Measurements from ENCODE around the gene ZNF280B. TPM values are rescaled to one million over a fixed set of nuclear protein-coding genes. Genes with fewer than 3 reads are reported as not detected.

The ZNF280B gene
- total RNA-seq, 1 experiment from 2014 or later: 5.5 TPM

DNA sequence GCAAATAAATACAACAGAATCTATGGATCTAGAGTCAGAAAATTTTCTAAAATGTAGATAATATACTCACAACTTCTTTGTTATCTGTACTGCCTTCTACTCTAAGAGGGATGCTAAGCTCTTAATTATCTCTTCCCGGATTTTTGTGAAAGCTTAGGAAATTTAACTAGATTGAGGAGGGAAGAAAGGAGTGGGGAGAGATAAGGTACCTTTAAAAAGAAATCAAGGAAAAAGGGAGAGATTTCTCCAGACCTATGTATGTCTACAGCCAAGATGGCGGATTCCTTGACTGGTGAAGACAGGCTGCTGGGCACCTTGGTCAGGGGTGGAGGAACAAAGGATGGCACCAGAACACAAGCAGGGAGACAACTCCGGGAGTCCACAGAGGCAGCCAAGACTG, 23.0 kb downstream of the ZNF280B start:
- Histone ChIP-seq H3K9ac (ENCODE audit: low read length) (no peak overlapping the region), H3K36me3 (ENCODE audit: control insufficient read depth in 1 of 2, insufficient read depth in 2 of 2, low read length in 2 of 2) (peaks cover 13 to 18% of the 10 kb centered on the region in 2 experiments; a peak in 3 of 4 replicates), H3K4me1 (ENCODE audit: control insufficient read depth in 1 of 2, insufficient read depth in 2 of 2, low read length in 2 of 2) (no peaks in the 10 kb centered on the region), H3K79me2 (ENCODE audit: insufficient read depth, low read length) (no peaks in the 10 kb centered on the region), H3K9me2 (ENCODE audit: insufficient read depth) (no peaks in the 10 kb centered on the region), H3K9me3 (ENCODE audit: control insufficient read depth in 1 of 2, insufficient read depth in 1 of 2, low read depth in 1 of 2, low read length in 2 of 2) (no peaks in the 10 kb centered on the region), H3K27me3 (ENCODE audit: insufficient read depth, low read length) (no peaks in the 10 kb centered on the region), H3K4me3 (replicated peaks in 1 of 2; ENCODE audit: low read depth in 1 of 2, low read length in 2 of 2) (no peak overlapping the region), H3K4me2 (ENCODE audit: low read length) (no peak overlapping the region), H3K27ac (ENCODE audit: low read depth, low read length) (no peak overlapping the region), H2AFZ (ENCODE audit: low read depth, low read length, poor library complexity, severe bottlenecking) (no peak overlapping the region), H4K20me1 (ENCODE audit: insufficient read depth) (no peaks in the 10 kb centered on the region)
- intact Hi-C loops (cut with micrococcal nuclease): no loop called here
- ATAC-seq (no peak), DNase-seq (ENCODE audit: low read depth, low spot score) (no peak)
- ChIA-PET CTCF (no interaction called here), POLR2A (no interaction called here), RAD21 (ENCODE audit: low non-redundant PET in 1 of 2, low total read pairs in 2 of 2, uncharacterized antibody in 2 of 2, unreplicated experiment in 2 of 2) (no interaction called here)
- BruUV-seq (replicated peaks): no TSS peak
- TF ChIP-seq SRF (IDR thresholded peaks at IDR 0.05; ENCODE audit: low read depth): no peak
- TF ChIP-seq, protein P1, sequence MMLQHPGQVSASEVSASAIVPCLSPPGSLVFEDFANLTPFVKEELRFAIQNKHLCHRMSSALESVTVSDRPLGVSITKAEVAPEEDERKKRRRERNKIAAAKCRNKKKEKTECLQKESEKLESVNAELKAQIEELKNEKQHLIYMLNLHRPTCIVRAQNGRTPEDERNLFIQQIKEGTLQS (IDR thresholded peaks at IDR 0.05): no peak
- TF ChIP-seq, protein P2, sequence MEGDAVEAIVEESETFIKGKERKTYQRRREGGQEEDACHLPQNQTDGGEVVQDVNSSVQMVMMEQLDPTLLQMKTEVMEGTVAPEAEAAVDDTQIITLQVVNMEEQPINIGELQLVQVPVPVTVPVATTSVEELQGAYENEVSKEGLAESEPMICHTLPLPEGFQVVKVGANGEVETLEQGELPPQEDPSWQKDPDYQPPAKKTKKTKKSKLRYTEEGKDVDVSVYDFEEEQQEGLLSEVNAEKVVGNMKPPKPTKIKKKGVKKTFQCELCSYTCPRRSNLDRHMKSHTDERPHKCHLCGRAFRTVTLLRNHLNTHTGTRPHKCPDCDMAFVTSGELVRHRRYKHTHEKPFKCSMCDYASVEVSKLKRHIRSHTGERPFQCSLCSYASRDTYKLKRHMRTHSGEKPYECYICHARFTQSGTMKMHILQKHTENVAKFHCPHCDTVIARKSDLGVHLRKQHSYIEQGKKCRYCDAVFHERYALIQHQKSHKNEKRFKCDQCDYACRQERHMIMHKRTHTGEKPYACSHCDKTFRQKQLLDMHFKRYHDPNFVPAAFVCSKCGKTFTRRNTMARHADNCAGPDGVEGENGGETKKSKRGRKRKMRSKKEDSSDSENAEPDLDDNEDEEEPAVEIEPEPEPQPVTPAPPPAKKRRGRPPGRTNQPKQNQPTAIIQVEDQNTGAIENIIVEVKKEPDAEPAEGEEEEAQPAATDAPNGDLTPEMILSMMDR (IDR thresholded peaks at IDR 0.05 in 2 of 3, conservative IDR thresholded peaks at IDR 0.05 in 1 of 3; ENCODE audit: borderline replicate concordance in 1 of 3, insufficient read depth in 1 of 3, low read depth in 2 of 3, low read length in 2 of 3): no peak
- no peak for TF ChIP-seq ELF1 (IDR thresholded peaks at IDR 0.05; ENCODE audit: borderline replicate concordance, low read depth)
- no peak for TF ChIP-seq EZH2 (IDR thresholded peaks at IDR 0.05)
- TF ChIP-seq CBX3 (IDR thresholded peaks at IDR 0.05; ENCODE audit: low read depth): no peak
- no peak for TF ChIP-seq ZNF274 (IDR thresholded peaks at IDR 0.05; ENCODE audit: low read depth, low read length)
- TF ChIP-seq EZH2phosphoT487 (IDR thresholded peaks at IDR 0.05; ENCODE audit: borderline replicate concordance): no peak
- no peak for TF ChIP-seq JUND (IDR thresholded peaks at IDR 0.05)
- TF ChIP-seq RAD21 (IDR thresholded peaks at IDR 0.05; ENCODE audit: low read depth): no peak
- TF ChIP-seq, protein P3, sequence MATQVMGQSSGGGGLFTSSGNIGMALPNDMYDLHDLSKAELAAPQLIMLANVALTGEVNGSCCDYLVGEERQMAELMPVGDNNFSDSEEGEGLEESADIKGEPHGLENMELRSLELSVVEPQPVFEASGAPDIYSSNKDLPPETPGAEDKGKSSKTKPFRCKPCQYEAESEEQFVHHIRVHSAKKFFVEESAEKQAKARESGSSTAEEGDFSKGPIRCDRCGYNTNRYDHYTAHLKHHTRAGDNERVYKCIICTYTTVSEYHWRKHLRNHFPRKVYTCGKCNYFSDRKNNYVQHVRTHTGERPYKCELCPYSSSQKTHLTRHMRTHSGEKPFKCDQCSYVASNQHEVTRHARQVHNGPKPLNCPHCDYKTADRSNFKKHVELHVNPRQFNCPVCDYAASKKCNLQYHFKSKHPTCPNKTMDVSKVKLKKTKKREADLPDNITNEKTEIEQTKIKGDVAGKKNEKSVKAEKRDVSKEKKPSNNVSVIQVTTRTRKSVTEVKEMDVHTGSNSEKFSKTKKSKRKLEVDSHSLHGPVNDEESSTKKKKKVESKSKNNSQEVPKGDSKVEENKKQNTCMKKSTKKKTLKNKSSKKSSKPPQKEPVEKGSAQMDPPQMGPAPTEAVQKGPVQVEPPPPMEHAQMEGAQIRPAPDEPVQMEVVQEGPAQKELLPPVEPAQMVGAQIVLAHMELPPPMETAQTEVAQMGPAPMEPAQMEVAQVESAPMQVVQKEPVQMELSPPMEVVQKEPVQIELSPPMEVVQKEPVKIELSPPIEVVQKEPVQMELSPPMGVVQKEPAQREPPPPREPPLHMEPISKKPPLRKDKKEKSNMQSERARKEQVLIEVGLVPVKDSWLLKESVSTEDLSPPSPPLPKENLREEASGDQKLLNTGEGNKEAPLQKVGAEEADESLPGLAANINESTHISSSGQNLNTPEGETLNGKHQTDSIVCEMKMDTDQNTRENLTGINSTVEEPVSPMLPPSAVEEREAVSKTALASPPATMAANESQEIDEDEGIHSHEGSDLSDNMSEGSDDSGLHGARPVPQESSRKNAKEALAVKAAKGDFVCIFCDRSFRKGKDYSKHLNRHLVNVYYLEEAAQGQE (IDR thresholded peaks at IDR 0.05; ENCODE audit: low read depth): no peak
- no peak for TF ChIP-seq SIN3A (IDR thresholded peaks at IDR 0.05; ENCODE audit: low read depth)
- TF ChIP-seq POLR2AphosphoS5 (IDR thresholded peaks at IDR 0.05; ENCODE audit: low read depth, low read length): no peak
- no peak for TF ChIP-seq POLR2A (IDR thresholded peaks at IDR 0.05; ENCODE audit: borderline replicate concordance, extremely low read depth, insufficient read depth, insufficient read length)
- TF ChIP-seq, protein P4, sequence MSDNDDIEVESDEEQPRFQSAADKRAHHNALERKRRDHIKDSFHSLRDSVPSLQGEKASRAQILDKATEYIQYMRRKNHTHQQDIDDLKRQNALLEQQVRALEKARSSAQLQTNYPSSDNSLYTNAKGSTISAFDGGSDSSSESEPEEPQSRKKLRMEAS (IDR thresholded peaks at IDR 0.05): no peak
- TF ChIP-seq, protein P5, sequence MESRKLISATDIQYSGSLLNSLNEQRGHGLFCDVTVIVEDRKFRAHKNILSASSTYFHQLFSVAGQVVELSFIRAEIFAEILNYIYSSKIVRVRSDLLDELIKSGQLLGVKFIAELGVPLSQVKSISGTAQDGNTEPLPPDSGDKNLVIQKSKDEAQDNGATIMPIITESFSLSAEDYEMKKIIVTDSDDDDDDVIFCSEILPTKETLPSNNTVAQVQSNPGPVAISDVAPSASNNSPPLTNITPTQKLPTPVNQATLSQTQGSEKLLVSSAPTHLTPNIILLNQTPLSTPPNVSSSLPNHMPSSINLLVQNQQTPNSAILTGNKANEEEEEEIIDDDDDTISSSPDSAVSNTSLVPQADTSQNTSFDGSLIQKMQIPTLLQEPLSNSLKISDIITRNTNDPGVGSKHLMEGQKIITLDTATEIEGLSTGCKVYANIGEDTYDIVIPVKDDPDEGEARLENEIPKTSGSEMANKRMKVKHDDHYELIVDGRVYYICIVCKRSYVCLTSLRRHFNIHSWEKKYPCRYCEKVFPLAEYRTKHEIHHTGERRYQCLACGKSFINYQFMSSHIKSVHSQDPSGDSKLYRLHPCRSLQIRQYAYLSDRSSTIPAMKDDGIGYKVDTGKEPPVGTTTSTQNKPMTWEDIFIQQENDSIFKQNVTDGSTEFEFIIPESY (IDR thresholded peaks at IDR 0.05; ENCODE audit: extremely low read depth, insufficient replicate concordance, low read length): no peak
- no peak for TF ChIP-seq YY1 (IDR thresholded peaks at IDR 0.05; ENCODE audit: extremely low read depth, insufficient replicate concordance, low read depth, low read length)
- no peak for TF ChIP-seq CEBPB (IDR thresholded peaks at IDR 0.05; ENCODE audit: low read depth)
- no peak for TF ChIP-seq EGR1 (IDR thresholded peaks at IDR 0.05; ENCODE audit: low read depth)
- no peak for TF ChIP-seq FOSL1 (IDR thresholded peaks at IDR 0.05; ENCODE audit: low read depth)

Measured in HCT116 (cell line).